Measurements from ENCODE around the gene HDAC4.

The HDAC4 gene

DNA sequence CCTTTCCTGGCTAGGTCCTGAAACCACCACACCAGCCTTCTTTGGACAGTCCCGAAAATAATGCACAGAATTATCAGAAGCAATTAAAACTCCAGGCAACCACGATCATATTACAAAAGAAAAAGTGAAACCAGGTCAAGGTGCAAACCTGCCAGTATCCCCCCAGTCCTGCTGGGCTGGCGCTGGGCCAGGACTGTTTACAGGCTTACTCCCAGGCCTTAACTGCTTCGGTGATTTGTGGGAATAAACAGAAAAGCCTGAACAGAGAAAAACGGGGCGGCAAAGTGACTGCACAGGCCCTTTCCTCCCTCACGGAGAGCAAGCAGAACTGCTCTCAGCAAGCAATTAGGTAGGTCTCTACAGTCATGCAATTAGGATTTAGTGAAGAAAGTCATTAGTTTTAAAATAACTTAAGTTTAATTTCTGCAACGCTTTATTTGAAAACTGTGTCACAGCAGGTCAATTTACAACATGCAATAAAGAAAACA is 1.3 kb downstream of the HDAC4 start:
- H3K4me3 ChIP-seq (ENCODE audit: low read depth in 1 of 2, low read length in 1 of 2), result peak overlapping the region; percentile 59 to 62
- TF ChIP-seq, protein P1, sequence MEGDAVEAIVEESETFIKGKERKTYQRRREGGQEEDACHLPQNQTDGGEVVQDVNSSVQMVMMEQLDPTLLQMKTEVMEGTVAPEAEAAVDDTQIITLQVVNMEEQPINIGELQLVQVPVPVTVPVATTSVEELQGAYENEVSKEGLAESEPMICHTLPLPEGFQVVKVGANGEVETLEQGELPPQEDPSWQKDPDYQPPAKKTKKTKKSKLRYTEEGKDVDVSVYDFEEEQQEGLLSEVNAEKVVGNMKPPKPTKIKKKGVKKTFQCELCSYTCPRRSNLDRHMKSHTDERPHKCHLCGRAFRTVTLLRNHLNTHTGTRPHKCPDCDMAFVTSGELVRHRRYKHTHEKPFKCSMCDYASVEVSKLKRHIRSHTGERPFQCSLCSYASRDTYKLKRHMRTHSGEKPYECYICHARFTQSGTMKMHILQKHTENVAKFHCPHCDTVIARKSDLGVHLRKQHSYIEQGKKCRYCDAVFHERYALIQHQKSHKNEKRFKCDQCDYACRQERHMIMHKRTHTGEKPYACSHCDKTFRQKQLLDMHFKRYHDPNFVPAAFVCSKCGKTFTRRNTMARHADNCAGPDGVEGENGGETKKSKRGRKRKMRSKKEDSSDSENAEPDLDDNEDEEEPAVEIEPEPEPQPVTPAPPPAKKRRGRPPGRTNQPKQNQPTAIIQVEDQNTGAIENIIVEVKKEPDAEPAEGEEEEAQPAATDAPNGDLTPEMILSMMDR (IDR thresholded peaks at IDR 0.05), result no peak
- no peaks in the 10 kb centered on the region for H3K36me3 ChIP-seq
- H3K27ac ChIP-seq, result peak overlapping the region; percentile 84
- no peaks in the 10 kb centered on the region for H3K27me3 ChIP-seq
- H3K4me1 ChIP-seq (ENCODE audit: control insufficient read depth in 1 of 2, insufficient read depth in 1 of 2, low read depth in 1 of 2, low read length in 1 of 2), result peaks cover 21 to 28% of the 10 kb centered on the region in 2 experiments
- H3K9me3 ChIP-seq, result no peaks in the 10 kb centered on the region

DNA sequence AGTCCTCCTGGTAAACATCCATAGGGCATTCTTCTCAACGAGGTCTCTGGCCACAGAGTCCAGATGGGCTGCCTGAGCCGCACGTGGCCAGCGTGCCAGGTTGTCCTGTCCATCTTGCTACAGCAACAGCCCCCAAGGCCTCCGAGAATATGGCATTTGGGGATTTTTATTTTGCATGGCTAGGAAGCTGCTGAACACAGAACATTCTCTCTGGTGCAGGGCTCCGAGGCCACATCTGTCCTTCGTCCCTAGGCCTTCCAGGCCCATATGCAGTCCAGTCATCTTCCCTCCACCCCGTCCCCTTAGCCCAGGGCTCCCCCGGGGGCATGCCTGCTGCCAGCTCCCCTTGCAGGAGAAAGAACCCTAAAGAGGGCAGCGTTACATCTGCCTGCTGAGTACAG is 2.3 kb downstream of the HDAC4 start:
- Histone ChIP-seq H3K4me3 (ENCODE audit: low read depth in 1 of 2, low read length in 1 of 2) (no peak overlapping the region), H3K9me3 (no peaks in the 10 kb centered on the region), H3K36me3 (no peaks in the 10 kb centered on the region), H3K4me1 (ENCODE audit: control insufficient read depth in 1 of 2, insufficient read depth in 1 of 2, low read depth in 1 of 2, low read length in 1 of 2) (peaks cover 21 to 28% of the 10 kb centered on the region in 2 experiments), H3K27me3 (no peaks in the 10 kb centered on the region), H3K27ac (peak overlapping the region; percentile 84)
- TF ChIP-seq, protein P1 (IDR thresholded peaks at IDR 0.05), result no peak

DNA sequence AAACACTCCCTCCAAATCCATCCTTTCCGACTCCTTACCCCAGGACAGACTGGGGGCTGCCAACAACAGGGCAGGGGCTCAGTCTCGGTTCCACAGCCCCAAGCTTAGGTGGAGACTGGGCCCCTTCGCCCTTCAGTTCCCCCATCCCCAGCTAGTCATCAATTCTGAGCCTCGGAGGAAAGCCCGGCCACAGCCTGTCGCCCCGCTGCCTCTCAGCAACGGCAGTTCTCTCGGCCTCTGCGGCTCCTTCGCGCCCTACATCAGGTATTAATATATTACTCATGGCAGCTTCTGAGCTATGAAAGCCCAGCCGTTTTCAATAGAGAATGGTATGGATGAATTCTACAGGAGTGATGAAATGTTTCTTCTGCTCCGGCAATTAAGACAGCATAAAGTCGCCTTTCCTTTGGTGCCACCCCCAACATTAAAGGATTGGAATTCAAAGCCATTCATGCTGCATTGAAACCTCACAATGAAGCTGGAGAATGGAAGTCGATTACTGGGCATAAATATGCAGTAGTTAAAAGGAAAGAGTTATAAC is 2.8 kb downstream of the HDAC4 start:
- no peaks in the 10 kb centered on the region for H3K27me3 ChIP-seq
- no peaks in the 10 kb centered on the region for H3K36me3 ChIP-seq
- H3K9me3 ChIP-seq, result no peaks in the 10 kb centered on the region
- H3K27ac ChIP-seq, result no peak overlapping the region
- TF ChIP-seq, protein P1 (IDR thresholded peaks at IDR 0.05), result no peak
- H3K4me3 ChIP-seq (ENCODE audit: low read depth in 1 of 2, low read length in 1 of 2), result no peak overlapping the region
- H3K4me1 ChIP-seq (ENCODE audit: control insufficient read depth in 1 of 2, insufficient read depth in 1 of 2, low read depth in 1 of 2, low read length in 1 of 2), result peaks cover 21 to 28% of the 10 kb centered on the region in 2 experiments

DNA sequence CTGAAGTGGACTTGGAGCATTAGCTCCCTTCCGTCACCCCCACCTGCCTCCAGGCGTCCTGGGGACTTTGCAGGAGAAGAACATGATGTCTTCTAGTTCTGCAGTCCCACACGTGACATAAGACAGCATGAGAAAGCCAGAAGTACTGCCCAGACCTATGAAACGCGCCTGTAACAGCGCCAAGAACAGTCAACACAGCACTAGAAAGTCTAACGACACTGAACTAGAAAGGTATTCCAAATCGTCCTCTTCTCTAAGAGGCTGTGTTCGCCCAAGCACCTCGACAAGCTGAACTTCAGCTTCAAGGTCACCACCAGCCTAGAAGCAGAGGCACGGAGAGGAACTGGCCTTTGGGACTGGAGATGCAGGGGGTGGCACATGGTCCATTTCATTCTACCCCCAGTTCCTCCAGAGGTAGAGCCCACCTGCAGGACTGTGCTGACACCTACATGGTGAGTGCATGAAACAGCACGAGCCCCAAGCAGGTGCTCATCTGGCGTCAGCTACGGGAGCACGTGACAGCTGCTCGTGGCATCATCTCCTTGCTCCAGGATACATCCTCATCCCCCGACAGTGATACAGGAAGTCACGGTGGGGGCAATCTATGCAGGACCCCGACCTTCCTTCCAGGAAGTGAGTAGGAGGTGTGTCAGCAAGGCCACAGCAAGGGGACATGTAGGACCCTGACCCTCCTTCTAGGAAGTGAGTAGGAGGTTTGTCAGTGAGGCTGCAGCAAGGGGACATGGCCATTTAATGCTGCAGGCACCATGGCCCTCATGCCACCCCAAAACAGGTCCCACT is 3.7 kb downstream of the HDAC4 start:
- peaks cover 11 to 19% of the 10 kb centered on the region in 2 experiments for H3K4me1 ChIP-seq (ENCODE audit: control insufficient read depth in 1 of 2, insufficient read depth in 1 of 2, low read depth in 1 of 2, low read length in 1 of 2)
- H3K9me3 ChIP-seq, result no peaks in the 10 kb centered on the region
- TF ChIP-seq, protein P1 (IDR thresholded peaks at IDR 0.05), result no peak
- H3K27ac ChIP-seq, result no peak overlapping the region
- H3K36me3 ChIP-seq, result no peaks in the 10 kb centered on the region
- H3K4me3 ChIP-seq (ENCODE audit: low read depth in 1 of 2, low read length in 1 of 2), result no peak overlapping the region
- no peaks in the 10 kb centered on the region for H3K27me3 ChIP-seq

DNA sequence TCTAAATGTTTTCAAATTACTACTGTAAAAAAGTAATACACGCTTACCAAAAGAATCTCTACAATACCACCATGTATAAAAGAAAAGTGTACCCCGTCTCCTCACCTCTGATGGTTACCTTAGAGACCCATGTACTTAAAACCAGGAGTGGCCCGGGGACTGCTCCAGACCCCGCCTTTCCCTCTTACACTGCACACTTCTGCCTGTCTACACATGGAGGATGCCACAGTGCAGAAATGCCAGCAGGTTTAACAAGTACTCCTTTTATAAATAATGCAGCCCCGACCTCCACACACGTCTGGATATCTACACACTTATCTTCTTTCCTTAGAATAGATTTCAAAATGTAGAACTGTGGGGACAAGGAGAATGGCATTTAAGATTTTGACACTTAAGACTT is 5.3 kb downstream of the HDAC4 start:
- H3K9me3 ChIP-seq, result no peaks in the 10 kb centered on the region
- TF ChIP-seq, protein P1 (IDR thresholded peaks at IDR 0.05), result no peak
- peaks cover 10 to 16% of the 10 kb centered on the region in 2 experiments for H3K4me1 ChIP-seq (ENCODE audit: control insufficient read depth in 1 of 2, insufficient read depth in 1 of 2, low read depth in 1 of 2, low read length in 1 of 2)
- no peaks in the 10 kb centered on the region for H3K36me3 ChIP-seq
- H3K27ac ChIP-seq, result no peak overlapping the region
- no peaks in the 10 kb centered on the region for H3K27me3 ChIP-seq
- no peak overlapping the region for H3K4me3 ChIP-seq (ENCODE audit: low read depth in 1 of 2, low read length in 1 of 2)
